OCI-LY3 (cell line): ENCODE results near the gene ATP8A2.

Experiments
- H2AFZ ChIP-seq: fragments of 200-600, 300-600 bp; shearing (Covaris generic); 2 replicates; pipeline ENCODE4 v1.6.0; 2014; ENCODE audit warnings: antibody characterized with exemption, low read depth, low read length
- H3K27ac ChIP-seq: fragments of 200-600, 300-600 bp; sonication (generic); 2 replicates; pipeline ENCODE4 v1.5.1; 2014; ENCODE audit warnings: mild to moderate bottlenecking, low read length, moderate library complexity, mixed read lengths
- H3K27me3 ChIP-seq: fragments of 200-600, 300-600 bp; sonication (generic); 2 replicates; pipeline ENCODE4 v1.6.1; 2014; ENCODE audit warnings: low read depth, low read length, mixed read lengths
- H3K36me3 ChIP-seq: fragments of 200-600, 300-600 bp; sonication (generic); replicated peaks from 2 replicates; pipeline ENCODE3; 2014; ENCODE audit warnings: low read depth, low read length, mixed read lengths
- H3K4me1 ChIP-seq: fragments of 300-600, 200-600 bp; sonication (generic); 2 replicates; pipeline ENCODE4 v1.6.1; 2014; ENCODE audit warnings: low read length, mixed read lengths
- H3K4me2 ChIP-seq: fragments of 200-600, 300-600 bp; sonication (generic); 2 replicates; pipeline ENCODE4 v1.6.1; 2014; ENCODE audit warnings: low read length, mixed read lengths
- H3K4me3 ChIP-seq: fragments of 300-600, 200-600 bp; sonication (generic); 2 replicates; pipeline ENCODE4 v1.5.1; 2014; ENCODE audit warnings: antibody characterized with exemption, mild to moderate bottlenecking, low read length, moderate library complexity
- H3K79me2 ChIP-seq: fragments of 300-600, 200-600 bp; shearing (Covaris generic); 2 replicates; pipeline ENCODE4 v1.6.1; 2014; ENCODE audit warnings: mild to moderate bottlenecking, low read length, mixed read lengths
- H3K9ac ChIP-seq: fragments of 300-600, 200-600 bp; shearing (Covaris generic); 2 replicates; pipeline ENCODE4 v1.6.0; 2014; ENCODE audit warnings: mild to moderate bottlenecking, low read length, moderate library complexity
- H3K9me3 ChIP-seq: fragments of 200-600, 300-600 bp; shearing (Covaris generic); 2 replicates; pipeline ENCODE4 v1.6.1; 2014; ENCODE audit warnings: low read length, mixed read lengths; ENCODE audit not compliant: insufficient read depth
- H4K20me1 ChIP-seq: fragments of 200-600, 300-600 bp; sonication (generic); 2 replicates; pipeline ENCODE4 v1.6.1; 2016; ENCODE audit warnings: low read length, mixed read lengths; ENCODE audit not compliant: insufficient read depth
- CTCF ChIP-seq: fragments of 200-600, 300-600 bp; sonication (generic); IDR thresholded peaks from 2 replicates; pipeline ENCODE4 v1.5.1; 2014; ENCODE audit warnings: antibody characterized with exemption, low read length, low read depth
- EZH2phosphoT487 ChIP-seq: fragments of 200-600 bp; shearing (Covaris generic); IDR thresholded peaks from 2 replicates; pipeline ENCODE4 v1.6.1; 2018; ENCODE audit warnings: antibody characterized with exemption, mixed run types, low read depth

Gene ATP8A2

GRCh38 chr13:25453850-25454365 is 82.1 kb downstream of the ATP8A2 start:
- Histone ChIP-seq H3K9ac (no peak overlapping the region), H3K27me3 (peaks cover 35% of the 10 kb centered on the region), H3K4me3 (no peak overlapping the region), H3K4me2 (no peak overlapping the region), H3K79me2 (no peaks in the 10 kb centered on the region), H3K27ac (no peak overlapping the region), H3K4me1 (no peaks in the 10 kb centered on the region), H4K20me1 (no peaks in the 10 kb centered on the region), H2AFZ (no peak overlapping the region), H3K36me3 (no peaks in the 10 kb centered on the region), H3K9me3 (no peaks in the 10 kb centered on the region)
- TF ChIP-seq EZH2phosphoT487 = no peak
- no peak for TF ChIP-seq CTCF

- Histone ChIP-seq H3K4me2 (no peak overlapping the region), H3K9me3 (no peaks in the 10 kb centered on the region), H4K20me1 (no peaks in the 10 kb centered on the region), H3K27me3 (peaks cover 33% of the 10 kb centered on the region), H2AFZ (no peak overlapping the region), H3K27ac (no peak overlapping the region), H3K36me3 (no peaks in the 10 kb centered on the region), H3K79me2 (no peaks in the 10 kb centered on the region), H3K4me1 (no peaks in the 10 kb centered on the region), H3K4me3 (no peak overlapping the region), H3K9ac (no peak overlapping the region)
- TF ChIP-seq CTCF = no peak
Measured at GRCh38 chr13:25455146-25455545, 83.4 kb downstream of the ATP8A2 start.

GRCh38 chr13:25457566-25457965 is 85.8 kb downstream of the ATP8A2 start:
- Histone ChIP-seq H3K79me2 (no peaks in the 10 kb centered on the region), H3K4me3 (no peak overlapping the region), H3K36me3 (no peaks in the 10 kb centered on the region), H3K27me3 (peaks cover 37% of the 10 kb centered on the region; the same call in 1 of the 2 replicates), H3K9me3 (no peaks in the 10 kb centered on the region), H3K4me1 (no peaks in the 10 kb centered on the region), H4K20me1 (no peaks in the 10 kb centered on the region), H2AFZ (no peak overlapping the region), H3K9ac (no peak overlapping the region), H3K4me2 (no peak overlapping the region), H3K27ac (no peak overlapping the region)
- TF ChIP-seq EZH2phosphoT487 (no peak), CTCF (no peak)

GRCh38 chr13:25462301-25463125 is 90.7 kb downstream of the ATP8A2 start:
- Histone ChIP-seq H3K9ac (no peak overlapping the region), H3K4me1 (no peaks in the 10 kb centered on the region), H4K20me1 (no peaks in the 10 kb centered on the region), H3K4me3 (no peak overlapping the region), H3K27ac (no peak overlapping the region), H3K27me3 (peaks cover 35% of the 10 kb centered on the region), H3K9me3 (no peaks in the 10 kb centered on the region), H2AFZ (no peak overlapping the region), H3K36me3 (no peaks in the 10 kb centered on the region), H3K4me2 (no peak overlapping the region), H3K79me2 (no peaks in the 10 kb centered on the region)
- no peak for TF ChIP-seq EZH2phosphoT487
- no peak for TF ChIP-seq CTCF
